Fibroblast of lung (primary cell): ENCODE data around the gene UTP4. TPM values are rescaled to one million over a fixed set of nuclear protein-coding genes. Genes with fewer than 3 reads are reported as not detected.
"Not testable (repeated sequence)": the region's sequence is repeated elsewhere in the genome, so short reads cannot be mapped to it uniquely, and the experiment has no call there.

Experiments used
- DNase-seq, 2 donors: peaks; one replicate each; pipeline versions ENCODE4 v3.0.0 to v3.0.0-alpha.2; 2010; ENCODE audit warnings: low read depth in 2 of 2
- H2AFZ ChIP-seq: 2 replicates; pipeline ENCODE4 v1.5.1; 2012; ENCODE audit warnings: low read length, control low read depth, inconsistent platforms
- H3K27ac ChIP-seq: 2 replicates; pipeline ENCODE4 v1.5.1; 2011; ENCODE audit warnings: low read length, control low read depth; ENCODE audit not compliant: insufficient read depth
- H3K27me3 ChIP-seq: 2 replicates; pipeline ENCODE4 v1.5.1; 2011; ENCODE audit warnings: mild to moderate bottlenecking, low read length; ENCODE audit not compliant: control insufficient read depth, insufficient read depth
- H3K36me3 ChIP-seq: 2 replicates; pipeline ENCODE4 v1.5.1; 2011; ENCODE audit warnings: low read length; ENCODE audit not compliant: control insufficient read depth, insufficient read depth
- H3K4me1 ChIP-seq: 2 replicates; pipeline ENCODE4 v1.5.1; 2011; ENCODE audit warnings: low read length; ENCODE audit not compliant: control insufficient read depth, insufficient read depth; ENCODE audit errors: extremely low read depth
- H3K4me2 ChIP-seq: 2 replicates; pipeline ENCODE4 v1.5.1; 2011; ENCODE audit warnings: low read length, control low read depth; ENCODE audit not compliant: insufficient read depth; ENCODE audit errors: extremely low read depth
- H3K4me3 ChIP-seq, 4 experiments: fragments of 200-600 bp in 1 of 4; sonication (generic) in 1 of 4; replicated peaks in 1 of 4; 2 replicates each; pipeline ENCODE4 v1.5.1; 2011 to 2016; ENCODE audit warnings: low read length in 4 of 4, low read depth in 3 of 4, mild to moderate bottlenecking in 3 of 4, control low read depth in 2 of 4, inconsistent platforms in 1 of 4, mixed read lengths in 1 of 4; ENCODE audit not compliant: insufficient read depth in 1 of 4; ENCODE audit errors: control extremely low read depth in 1 of 4
- H3K79me2 ChIP-seq: 2 replicates; pipeline ENCODE4 v1.5.1; 2012; ENCODE audit warnings: mild to moderate bottlenecking, low read length, inconsistent platforms; ENCODE audit not compliant: control insufficient read depth, insufficient read depth
- H3K9ac ChIP-seq: 2 replicates; pipeline ENCODE4 v1.5.1; 2011; ENCODE audit warnings: mild to moderate bottlenecking, low read length, control low read depth; ENCODE audit not compliant: insufficient read depth
- H3K9me3 ChIP-seq: 2 replicates; pipeline ENCODE4 v1.5.1; 2012; ENCODE audit warnings: low read depth, low read length; ENCODE audit not compliant: control insufficient read depth, insufficient read depth
- H4K20me1 ChIP-seq: 2 replicates; pipeline ENCODE4 v1.5.1; 2011; ENCODE audit warnings: low read length; ENCODE audit not compliant: control insufficient read depth, insufficient read depth; ENCODE audit errors: extremely low read depth
- CTCF ChIP-seq, 2 donors: IDR thresholded peaks in 1 of 2; conservative IDR thresholded peaks in 1 of 2; 1 replicate in 1 of 2; 2 replicates in 1 of 2; pipeline ENCODE4 v1.5.1; 2011 to 2012; ENCODE audit warnings: low read length in 2 of 2, control low read depth in 1 of 2, inconsistent platforms in 1 of 2, low read depth in 1 of 2, mild to moderate bottlenecking in 1 of 2
- EZH2 ChIP-seq: IDR thresholded peaks from 2 replicates; pipeline ENCODE4 v1.5.1; 2012; ENCODE audit warnings: low read length, control low read depth, mild to moderate bottlenecking; ENCODE audit errors: missing control alignments
- polyA plus RNA-seq, 2 donors: library from polyadenylated mRNA; depleted of rRNA in 1 of 2; stranded (reverse) in 1 of 2; unstranded in 1 of 2; fragments of >200 nt; gene quantifications; 2 replicates each; pipeline ENCODE4 v1.2.1, GENCODE V29; 2011 to 2012; ENCODE audit warnings: missing spikeins in 1 of 2
- total RNA-seq: library from RNA; depleted of rRNA; stranded (reverse); fragments of >200 nt; gene quantifications from 2 replicates; pipeline ENCODE4 v1.2.1, GENCODE V29; 2014

The UTP4 gene
- total and polyA plus RNA-seq, 2 donors (not counting 1 experiment from before 2014, with no cell fraction given), result 14.4 to 56.5 TPM

DNA sequence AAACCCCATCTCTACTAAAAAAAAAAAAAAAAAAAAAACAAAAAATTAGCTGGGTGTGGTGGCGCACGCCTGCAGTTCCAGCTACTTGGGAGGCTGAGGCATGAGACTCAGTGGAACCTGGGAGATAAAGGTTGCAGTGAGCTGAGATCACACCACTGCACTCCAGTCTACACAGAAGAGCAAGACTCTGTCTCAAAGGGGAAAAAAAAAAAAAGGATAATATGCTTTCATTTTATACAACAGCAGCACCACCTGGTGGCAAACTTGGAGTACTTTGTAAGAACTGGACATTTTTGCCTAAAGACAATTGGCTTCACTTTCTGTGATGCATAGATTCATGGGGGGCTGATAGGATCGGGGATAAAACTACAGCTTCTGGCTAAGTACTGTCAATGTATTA is 8.5 kb upstream of the UTP4 start:
- no peak overlapping the region for H3K4me3 ChIP-seq
- no peaks in the 10 kb centered on the region for H3K27me3 ChIP-seq
- TF ChIP-seq EZH2 (no peak), CTCF (conservative IDR thresholded peaks at IDR 0.05 in 1 of 2, IDR thresholded peaks at IDR 0.05 in 1 of 2; ENCODE audit: low read depth in 1 of 2, low read length in 2 of 2) (peak; percentile 61 to 63)
- no peak overlapping the region for H2AFZ ChIP-seq
- no peaks in the 10 kb centered on the region for H4K20me1 ChIP-seq
- H3K9ac ChIP-seq, result no peak overlapping the region
- DNase-seq, result peak; percentile 56 to 83
- H3K79me2 ChIP-seq, result peaks cover 33% of the 10 kb centered on the region
- no peaks in the 10 kb centered on the region for H3K4me1 ChIP-seq
- H3K27ac ChIP-seq, result no peak overlapping the region
- H3K9me3 ChIP-seq, result no peaks in the 10 kb centered on the region
- peaks cover 8% of the 10 kb centered on the region for H3K36me3 ChIP-seq
- no peak overlapping the region for H3K4me2 ChIP-seq

DNA sequence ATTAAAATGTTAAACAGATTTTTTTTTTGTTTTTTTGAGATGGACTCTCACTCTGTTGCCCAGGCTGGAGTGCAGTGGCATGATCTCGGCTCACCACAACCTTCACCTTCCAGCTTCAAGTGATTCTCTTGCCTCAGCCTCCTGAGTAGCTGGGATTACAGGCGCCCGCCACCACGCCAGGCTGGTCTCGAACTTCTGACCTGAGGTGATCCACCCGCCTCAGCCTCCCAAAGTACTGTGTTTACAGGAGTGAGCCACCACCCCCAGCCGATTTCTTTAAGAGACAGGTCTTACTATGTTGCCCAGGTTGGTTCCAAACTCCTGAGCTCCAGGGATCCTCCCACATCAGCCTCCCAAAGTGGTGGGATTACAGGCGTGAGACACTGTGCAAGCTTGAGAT is 8.0 kb upstream of the UTP4 start:
- not testable (repeated sequence) for H3K9ac ChIP-seq, H3K36me3 ChIP-seq, H3K4me3 ChIP-seq, H2AFZ ChIP-seq, DNase-seq, H4K20me1 ChIP-seq, H3K4me2 ChIP-seq, H3K27me3 ChIP-seq, H3K4me1 ChIP-seq, H3K9me3 ChIP-seq, H3K27ac ChIP-seq
- peaks cover 36% of the 10 kb centered on the region for H3K79me2 ChIP-seq

DNA sequence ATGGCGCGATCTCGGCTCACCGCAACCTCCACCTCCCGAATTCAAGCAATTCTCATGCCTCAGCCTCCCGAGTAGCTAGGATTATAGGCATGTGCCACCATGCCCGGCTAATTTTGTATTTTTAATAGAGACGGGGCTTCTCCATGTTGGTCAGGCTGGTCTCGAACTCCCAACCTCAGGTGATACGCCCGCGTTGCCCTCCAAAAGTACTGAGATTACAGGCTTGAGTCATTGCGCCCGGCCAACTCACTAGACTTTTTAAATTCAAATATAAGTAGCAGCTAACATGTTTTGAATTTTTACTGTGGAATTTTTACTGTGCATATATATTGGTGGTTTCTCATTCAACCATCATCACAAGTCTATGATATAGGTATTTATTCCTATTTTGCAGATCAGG is 7.5 kb upstream of the UTP4 start:
- not testable (repeated sequence) for H3K4me2 ChIP-seq, H2AFZ ChIP-seq, H3K9me3 ChIP-seq, H3K4me3 ChIP-seq, H3K27ac ChIP-seq, H4K20me1 ChIP-seq, H3K36me3 ChIP-seq, H3K4me1 ChIP-seq, H3K27me3 ChIP-seq, DNase-seq, H3K9ac ChIP-seq
- peaks cover 41% of the 10 kb centered on the region for H3K79me2 ChIP-seq

- Histone ChIP-seq H3K9me3 (no peaks in the 10 kb centered on the region), H3K36me3 (no peaks in the 10 kb centered on the region), H3K4me3 (no peak overlapping the region), H4K20me1 (no peaks in the 10 kb centered on the region), H3K27me3 (no peaks in the 10 kb centered on the region), H3K79me2 (peaks cover 54% of the 10 kb centered on the region), H3K27ac (no peak overlapping the region), H2AFZ (no peak overlapping the region), H3K4me1 (no peaks in the 10 kb centered on the region), H3K4me2 (no peak overlapping the region), H3K9ac (no peak overlapping the region)
- no peak for TF ChIP-seq EZH2
- TF ChIP-seq CTCF (conservative IDR thresholded peaks at IDR 0.05 in 1 of 2, IDR thresholded peaks at IDR 0.05 in 1 of 2; ENCODE audit: low read depth in 1 of 2, low read length in 2 of 2), result no peak
- no peak for DNase-seq
Measured at GRCh38 chr16:69126221-69126620, 6.2 kb upstream of the UTP4 start.

DNA sequence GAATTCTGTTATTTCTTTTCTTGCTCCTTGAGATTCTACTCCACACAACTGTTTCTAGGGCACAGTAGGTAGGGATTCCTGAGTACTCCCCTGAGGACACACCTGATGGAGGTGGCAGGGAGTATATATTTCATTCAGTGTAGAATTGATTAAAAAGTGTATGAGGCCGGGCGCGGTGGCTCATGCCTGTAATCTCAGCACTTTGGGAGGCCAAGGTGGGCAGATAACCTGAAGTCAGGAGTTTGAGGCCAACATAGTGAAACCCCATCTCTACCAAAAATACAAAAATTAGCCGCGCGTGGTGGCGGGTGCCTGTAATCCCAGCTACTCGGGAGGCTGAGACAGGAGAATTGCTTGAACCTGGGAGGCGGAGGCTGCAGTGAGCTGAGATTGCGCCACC is 5.6 kb upstream of the UTP4 start:
- peaks cover 59% of the 10 kb centered on the region for H3K79me2 ChIP-seq
- not testable (repeated sequence) for H3K27me3 ChIP-seq, H3K36me3 ChIP-seq, H3K4me2 ChIP-seq, H4K20me1 ChIP-seq, H3K27ac ChIP-seq, DNase-seq, H3K4me1 ChIP-seq, H3K9ac ChIP-seq, H2AFZ ChIP-seq, H3K9me3 ChIP-seq, H3K4me3 ChIP-seq
